ENCODE measurements around the gene CIB2. TPM values are rescaled to one million over a fixed set of nuclear protein-coding genes. Genes with fewer than 3 reads are reported as not detected.

The CIB2 gene
- total and polyA plus RNA-seq, 9 donors: 1.7 to 12.4 (median 8.8) TPM

GRCh38 chr15:78120523-78120922 lies 10.7 kb downstream of the CIB2 start:
- no peaks in the 10 kb centered on the region for H3K36me3 ChIP-seq
- intact Hi-C loops (cut with DNase I): loop anchor here in 2 of 4 donors (10.0 kb wide), 2 partner anchors 114 to 304 kb away; partner anchors contain the start of gene ACSBG1 (in 1 of the 2)
- 83 to 87% (median 86%) methylated on average over 5 of the region's 5 CpGs for WGBS, 3 donors

GRCh38 chr15:78112551-78112950 lies 18.7 kb downstream of the CIB2 start:
- intact Hi-C loops (cut with DNase I): loop anchor here in 3 of 4 donors (2.0 to 5.0 kb wide), 4 partner anchors 128 to 370 kb away; no protein-coding TSS in a partner anchor
- Histone ChIP-seq H3K4me3 (no peak overlapping the region), H3K9me3 (no peaks in the 10 kb centered on the region), H3K4me1 (ENCODE audit: insufficient read depth) (no peaks in the 10 kb centered on the region), H3K27ac (no peak overlapping the region), H3K36me3 (no peaks in the 10 kb centered on the region), H3K27me3 (no peaks in the 10 kb centered on the region)
- TF ChIP-seq CTCF (IDR thresholded peaks at IDR 0.05) (no peak), POLR2A (IDR thresholded peaks at IDR 0.05) (no peak), EP300 (IDR thresholded peaks at IDR 0.05) (no peak)
- DNase-seq: peak in 1 of 5 donors; percentile 19
- 62 to 78% (median 72%) methylated on average over 3 of the region's 3 CpGs for WGBS, 3 donors

More at GRCh38 chr15:78120523-78120922, 10.7 kb downstream of the CIB2 start:
- no peak for TF ChIP-seq CTCF (IDR thresholded peaks at IDR 0.05)
- TF ChIP-seq EP300 (IDR thresholded peaks at IDR 0.05): no peak
- TF ChIP-seq POLR2A (IDR thresholded peaks at IDR 0.05): no peak
- Histone ChIP-seq H3K4me1 (ENCODE audit: insufficient read depth) (no peaks in the 10 kb centered on the region), H3K9me3 (no peaks in the 10 kb centered on the region), H3K27me3 (no peaks in the 10 kb centered on the region), H3K27ac (no peak overlapping the region), H3K4me3 (no peak overlapping the region)
- no peak for DNase-seq

GRCh38 chr15:78111788-78112187 lies 19.5 kb downstream of the CIB2 start:
- 70 to 96% (median 88%) methylated on average over 3 of the region's 3 CpGs for WGBS, 3 donors
- Histone ChIP-seq H3K27me3 (no peaks in the 10 kb centered on the region), H3K4me3 (no peak overlapping the region), H3K9me3 (no peaks in the 10 kb centered on the region), H3K4me1 (ENCODE audit: insufficient read depth) (no peaks in the 10 kb centered on the region), H3K36me3 (no peaks in the 10 kb centered on the region), H3K27ac (no peak overlapping the region)
- DNase-seq: peak in 1 of 5 donors; percentile 13
- intact Hi-C loops (cut with DNase I): loop anchor here in 3 of 4 donors (2.0 to 5.0 kb wide), 5 partner anchors 129 to 371 kb away; no protein-coding TSS in a partner anchor
- no peak for TF ChIP-seq CTCF (IDR thresholded peaks at IDR 0.05)

GRCh38 chr15:78110916-78111475 lies 20.2 kb downstream of the CIB2 start:
- Histone ChIP-seq H3K4me1 (ENCODE audit: insufficient read depth) (no peaks in the 10 kb centered on the region), H3K9me3 (no peaks in the 10 kb centered on the region), H3K27ac (no peak overlapping the region), H3K36me3 (no peaks in the 10 kb centered on the region), H3K4me3 (no peak overlapping the region), H3K27me3 (no peaks in the 10 kb centered on the region)
- TF ChIP-seq POLR2A (IDR thresholded peaks at IDR 0.05): no peak
- 90 to 93% (median 91%) methylated on average over 10 of the region's 10 CpGs for WGBS, 3 donors
- DNase-seq: peak in 1 of 5 donors; percentile 25
- intact Hi-C loops (cut with DNase I): loop anchor here in 2 of 4 donors (2.0 to 5.0 kb wide), 4 partner anchors 131 to 371 kb away; no protein-coding TSS in a partner anchor

GRCh38 chr15:78110096-78110495 lies 21.1 kb downstream of the CIB2 start:
- peak in 1 of 5 donors; percentile 23 for DNase-seq
- Histone ChIP-seq H3K9me3 (no peaks in the 10 kb centered on the region), H3K27ac (no peak overlapping the region), H3K4me1 (ENCODE audit: insufficient read depth) (no peaks in the 10 kb centered on the region), H3K36me3 (no peaks in the 10 kb centered on the region), H3K4me3 (no peak overlapping the region), H3K27me3 (no peaks in the 10 kb centered on the region)
- intact Hi-C loops (cut with DNase I): loop anchor here in 2 of 4 donors (2.0 to 5.0 kb wide), 4 partner anchors 132 to 372 kb away; no protein-coding TSS in a partner anchor
- no peak for TF ChIP-seq POLR2A (IDR thresholded peaks at IDR 0.05)
- no peak for TF ChIP-seq EP300 (IDR thresholded peaks at IDR 0.05)
- no peak for TF ChIP-seq CTCF (IDR thresholded peaks at IDR 0.05)
- 87 to 94% (median 91%) methylated on average over 6 of the region's 6 CpGs for WGBS, 3 donors
